ENCODE results near the gene SYNE3. TPM values are rescaled to one million over a fixed set of nuclear protein-coding genes. Genes with fewer than 3 reads are reported as not detected.

SYNE3 gene
- total and polyA plus RNA-seq, 10 of the 15 experiments (the other 5 are each of a cell fraction or from before 2014, with no cell fraction given), result 1.4 to 44.1 (median 13.4) TPM

DNA sequence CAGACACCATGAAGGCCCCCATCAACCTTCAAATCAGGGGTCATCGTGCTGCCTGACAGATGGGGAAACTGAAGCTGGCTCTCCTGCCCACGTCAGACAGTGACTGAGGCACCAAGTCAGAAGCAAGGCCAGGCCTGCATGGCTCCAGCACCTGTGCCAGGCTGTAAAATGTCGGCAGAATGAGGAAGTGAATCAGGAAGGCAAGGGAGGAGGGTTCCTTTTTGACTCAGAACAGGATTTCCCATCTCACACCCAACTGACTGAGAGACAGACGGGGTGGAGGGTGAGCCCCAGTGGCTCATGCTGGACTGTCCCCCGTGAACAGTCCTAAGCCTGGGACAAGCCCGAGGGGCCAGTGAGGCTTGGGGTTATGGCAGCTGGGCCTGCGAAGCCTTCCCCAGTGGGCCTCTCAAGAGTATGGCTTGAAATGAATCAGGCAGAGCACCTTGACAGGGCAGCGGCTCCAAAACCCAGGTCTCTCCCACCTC, 20.9 kb downstream of the SYNE3 start (continued):
- TF ChIP-seq, protein P1, sequence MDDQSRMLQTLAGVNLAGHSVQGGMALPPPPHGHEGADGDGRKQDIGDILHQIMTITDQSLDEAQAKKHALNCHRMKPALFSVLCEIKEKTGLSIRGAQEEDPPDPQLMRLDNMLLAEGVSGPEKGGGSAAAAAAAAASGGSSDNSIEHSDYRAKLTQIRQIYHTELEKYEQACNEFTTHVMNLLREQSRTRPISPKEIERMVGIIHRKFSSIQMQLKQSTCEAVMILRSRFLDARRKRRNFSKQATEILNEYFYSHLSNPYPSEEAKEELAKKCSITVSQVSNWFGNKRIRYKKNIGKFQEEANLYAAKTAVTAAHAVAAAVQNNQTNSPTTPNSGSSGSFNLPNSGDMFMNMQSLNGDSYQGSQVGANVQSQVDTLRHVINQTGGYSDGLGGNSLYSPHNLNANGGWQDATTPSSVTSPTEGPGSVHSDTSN (IDR thresholded peaks at IDR 0.05; ENCODE audit: insufficient replicate concordance, low read depth, low read length), result peak; percentile 25
- TF ChIP-seq RELA (IDR thresholded peaks at IDR 0.05; ENCODE audit: borderline replicate concordance, partially characterized antibody), result peak; percentile 77
- no peak for TF ChIP-seq SREBF2 (IDR thresholded peaks at IDR 0.05; ENCODE audit: low read length)
- TF ChIP-seq IKZF1 (conservative IDR thresholded peaks at IDR 0.05), result peak; percentile 99
- TF ChIP-seq HDAC2 (IDR thresholded peaks at IDR 0.05), result no peak
- no peak for TF ChIP-seq ZZZ3 (IDR thresholded peaks at IDR 0.05; ENCODE audit: control insufficient read depth, insufficient read length, low read depth)
- TF ChIP-seq, protein P2, sequence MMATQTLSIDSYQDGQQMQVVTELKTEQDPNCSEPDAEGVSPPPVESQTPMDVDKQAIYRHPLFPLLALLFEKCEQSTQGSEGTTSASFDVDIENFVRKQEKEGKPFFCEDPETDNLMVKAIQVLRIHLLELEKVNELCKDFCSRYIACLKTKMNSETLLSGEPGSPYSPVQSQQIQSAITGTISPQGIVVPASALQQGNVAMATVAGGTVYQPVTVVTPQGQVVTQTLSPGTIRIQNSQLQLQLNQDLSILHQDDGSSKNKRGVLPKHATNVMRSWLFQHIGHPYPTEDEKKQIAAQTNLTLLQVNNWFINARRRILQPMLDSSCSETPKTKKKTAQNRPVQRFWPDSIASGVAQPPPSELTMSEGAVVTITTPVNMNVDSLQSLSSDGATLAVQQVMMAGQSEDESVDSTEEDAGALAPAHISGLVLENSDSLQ (IDR thresholded peaks at IDR 0.05), result peak; percentile 77
- TF ChIP-seq NFYA (IDR thresholded peaks at IDR 0.05; ENCODE audit: borderline replicate concordance, low read depth, low read length), result no peak
- no peak for TF ChIP-seq ESRRA (IDR thresholded peaks at IDR 0.05; ENCODE audit: low read length)
- peak; percentile 99 for TF ChIP-seq GATAD2B (conservative IDR thresholded peaks at IDR 0.05; ENCODE audit: low read depth)
- peak; percentile 77; the same call in 1 of the 2 replicates for TF ChIP-seq TBL1XR1 (IDR thresholded peaks at IDR 0.05; ENCODE audit: low read depth, low read length)
- TF ChIP-seq SMAD1 (IDR thresholded peaks at IDR 0.05; ENCODE audit: low read depth, partially characterized antibody), result no peak
- TF ChIP-seq CEBPB (IDR thresholded peaks at IDR 0.05; ENCODE audit: borderline replicate concordance in 1 of 2, low read depth in 2 of 2, low read length in 2 of 2), result no peak
- TF ChIP-seq EP300 (IDR thresholded peaks at IDR 0.05; ENCODE audit: borderline replicate concordance in 1 of 2, control insufficient read depth in 1 of 2, low read depth in 2 of 2, low read length in 2 of 2), result peak; percentile 66 to 95
- no peak for TF ChIP-seq SMC3 (IDR thresholded peaks at IDR 0.05; ENCODE audit: borderline replicate concordance, low read length)
- peak; percentile 17; the same call in 1 of the 2 replicates for TF ChIP-seq RAD21 (IDR thresholded peaks at IDR 0.05; ENCODE audit: insufficient read depth, low read depth, low read length)
- peak; percentile 70; the same call in 1 of the 2 replicates for TF ChIP-seq ZNF217 (IDR thresholded peaks at IDR 0.05)
- TF ChIP-seq YBX1 (IDR thresholded peaks at IDR 0.05), result no peak
- peak; percentile 96 for TF ChIP-seq BCL11A (IDR thresholded peaks at IDR 0.05; ENCODE audit: low read depth, low read length)
- TF ChIP-seq LARP7 (IDR thresholded peaks at IDR 0.05), result 0 out of 2 replicates have a peak, but pooled peaks have one; percentile 35
- TF ChIP-seq IRF4 (IDR thresholded peaks at IDR 0.05; ENCODE audit: low read depth, low read length), result peak; percentile 100
- no peak for TF ChIP-seq BRCA1 (IDR thresholded peaks at IDR 0.05; ENCODE audit: low read depth, low read length)
- TF ChIP-seq ATF7 (IDR thresholded peaks at IDR 0.05; ENCODE audit: low read depth), result peak; percentile 65; the same call in 1 of the 2 replicates
- TF ChIP-seq, protein P3, sequence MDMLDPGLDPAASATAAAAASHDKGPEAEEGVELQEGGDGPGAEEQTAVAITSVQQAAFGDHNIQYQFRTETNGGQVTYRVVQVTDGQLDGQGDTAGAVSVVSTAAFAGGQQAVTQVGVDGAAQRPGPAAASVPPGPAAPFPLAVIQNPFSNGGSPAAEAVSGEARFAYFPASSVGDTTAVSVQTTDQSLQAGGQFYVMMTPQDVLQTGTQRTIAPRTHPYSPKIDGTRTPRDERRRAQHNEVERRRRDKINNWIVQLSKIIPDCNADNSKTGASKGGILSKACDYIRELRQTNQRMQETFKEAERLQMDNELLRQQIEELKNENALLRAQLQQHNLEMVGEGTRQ (IDR thresholded peaks at IDR 0.05; ENCODE audit: borderline replicate concordance, low read depth, low read length), result no peak
- TF ChIP-seq, protein P4, sequence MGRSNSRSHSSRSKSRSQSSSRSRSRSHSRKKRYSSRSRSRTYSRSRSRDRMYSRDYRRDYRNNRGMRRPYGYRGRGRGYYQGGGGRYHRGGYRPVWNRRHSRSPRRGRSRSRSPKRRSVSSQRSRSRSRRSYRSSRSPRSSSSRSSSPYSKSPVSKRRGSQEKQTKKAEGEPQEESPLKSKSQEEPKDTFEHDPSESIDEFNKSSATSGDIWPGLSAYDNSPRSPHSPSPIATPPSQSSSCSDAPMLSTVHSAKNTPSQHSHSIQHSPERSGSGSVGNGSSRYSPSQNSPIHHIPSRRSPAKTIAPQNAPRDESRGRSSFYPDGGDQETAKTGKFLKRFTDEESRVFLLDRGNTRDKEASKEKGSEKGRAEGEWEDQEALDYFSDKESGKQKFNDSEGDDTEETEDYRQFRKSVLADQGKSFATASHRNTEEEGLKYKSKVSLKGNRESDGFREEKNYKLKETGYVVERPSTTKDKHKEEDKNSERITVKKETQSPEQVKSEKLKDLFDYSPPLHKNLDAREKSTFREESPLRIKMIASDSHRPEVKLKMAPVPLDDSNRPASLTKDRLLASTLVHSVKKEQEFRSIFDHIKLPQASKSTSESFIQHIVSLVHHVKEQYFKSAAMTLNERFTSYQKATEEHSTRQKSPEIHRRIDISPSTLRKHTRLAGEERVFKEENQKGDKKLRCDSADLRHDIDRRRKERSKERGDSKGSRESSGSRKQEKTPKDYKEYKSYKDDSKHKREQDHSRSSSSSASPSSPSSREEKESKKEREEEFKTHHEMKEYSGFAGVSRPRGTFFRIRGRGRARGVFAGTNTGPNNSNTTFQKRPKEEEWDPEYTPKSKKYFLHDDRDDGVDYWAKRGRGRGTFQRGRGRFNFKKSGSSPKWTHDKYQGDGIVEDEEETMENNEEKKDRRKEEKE (IDR thresholded peaks at IDR 0.05), result no peak

Data from GM12878 (cell line).